HG03521 (cell line): ENCODE results near the gene LGALS3.
"Not testable (repeated sequence)": the region's sequence is repeated elsewhere in the genome, so short reads cannot be mapped to it uniquely, and the experiment has no call there.

ENCODE experiments used
- ATAC-seq: cut with Tn5 transposase; IDR thresholded peaks from one replicate; pipeline ENCODE4 v1.9.1; 2021; ENCODE audit warnings: mild to moderate bottlenecking, moderate library complexity; ENCODE audit not compliant: unreplicated experiment

Gene LGALS3

GRCh38 chr14:55129086-55129427 is at the start of gene LGALS3:
LGALS3 (plus strand) TSS chr14:55129252; CDS start chr14:55137374, 8,122 bp downstream.
- ATAC-seq = peak; percentile 53

- not testable (repeated sequence) for ATAC-seq
Observed at GRCh38 chr14:55079961-55080360, 49.1 kb upstream of the LGALS3 start.

GRCh38 chr14:55084401-55085059 is 44.5 kb upstream of the LGALS3 start:
- no peak for ATAC-seq

- no peak for ATAC-seq
Observed at GRCh38 chr14:55085060-55085660, 43.9 kb upstream of the LGALS3 start.

GRCh38 chr14:55086938-55087337 is 42.1 kb upstream of the LGALS3 start:
- no peak for ATAC-seq

- no peak for ATAC-seq
Observed at GRCh38 chr14:55088356-55088755, 40.7 kb upstream of the LGALS3 start.

- ATAC-seq = no peak
Observed at GRCh38 chr14:55092341-55092740, 36.7 kb upstream of the LGALS3 start.

- ATAC-seq = no peak
Observed at GRCh38 chr14:55094292-55095157, 34.5 kb upstream of the LGALS3 start.

GRCh38 chr14:55097881-55098560 is 31.0 kb upstream of the LGALS3 start:
- peak; percentile 66 for ATAC-seq

- no peak for ATAC-seq
Observed at GRCh38 chr14:55098561-55098898, 30.5 kb upstream of the LGALS3 start.

GRCh38 chr14:55099756-55100155 is 29.3 kb upstream of the LGALS3 start:
- ATAC-seq = no peak

- ATAC-seq = no peak
Observed at GRCh38 chr14:55101698-55102097, 27.4 kb upstream of the LGALS3 start.

- ATAC-seq = peak; percentile 58
Observed at GRCh38 chr14:55102141-55102621, 26.9 kb upstream of the LGALS3 start.

- ATAC-seq = peak; percentile 28
Observed at GRCh38 chr14:55103005-55103640, 25.9 kb upstream of the LGALS3 start.

- no peak for ATAC-seq
Observed at GRCh38 chr14:55103971-55104954, 24.8 kb upstream of the LGALS3 start.

- no peak for ATAC-seq
Observed at GRCh38 chr14:55105991-55106390, 23.1 kb upstream of the LGALS3 start.

- ATAC-seq = no peak
Observed at GRCh38 chr14:55107766-55108554, 21.1 kb upstream of the LGALS3 start.

GRCh38 chr14:55109836-55110235 is 19.2 kb upstream of the LGALS3 start:
- no peak for ATAC-seq
